NCI-H146 (cell line): ENCODE results near the gene TTN.

Experiments
- DNase-seq: peaks from one replicate; lab custom pipeline; 2025; lab: John Stamatoyannopoulos, UW

TTN gene

GRCh38 chr2:178811901-178812300, 4.7 kb upstream of the TTN start:
- no peak for DNase-seq

GRCh38 chr2:178811045-178811444, 3.8 kb upstream of the TTN start:
- no peak for DNase-seq

GRCh38 chr2:178810422-178810821, 3.2 kb upstream of the TTN start:
- no peak for DNase-seq

GRCh38 chr2:178806543-178806942, 680 bp downstream of the TTN start:
- no peak for DNase-seq

GRCh38 chr2:178805457-178805856, 1.8 kb downstream of the TTN start:
- DNase-seq, result no peak

GRCh38 chr2:178804791-178805190, 2.4 kb downstream of the TTN start:
- no peak for DNase-seq

- DNase-seq, result no peak
Observed at GRCh38 chr2:178800510-178800909, 6.7 kb downstream of the TTN start.

- DNase-seq, result no peak
Observed at GRCh38 chr2:178799305-178799704, 7.9 kb downstream of the TTN start.

GRCh38 chr2:178796079-178796677, 11.0 kb downstream of the TTN start:
- peak; percentile 17 for DNase-seq

GRCh38 chr2:178787934-178788333, 19.3 kb downstream of the TTN start:
- DNase-seq, result no peak

- DNase-seq, result no peak
Observed at GRCh38 chr2:178787155-178787554, 20.1 kb downstream of the TTN start.

GRCh38 chr2:178783889-178784288, 23.3 kb downstream of the TTN start:
- no peak for DNase-seq

GRCh38 chr2:178782236-178782635, 25.0 kb downstream of the TTN start:
- no peak for DNase-seq

GRCh38 chr2:178777577-178777976, 29.6 kb downstream of the TTN start:
- DNase-seq, result no peak

- DNase-seq, result no peak
Observed at GRCh38 chr2:178776751-178777150, 30.5 kb downstream of the TTN start.

GRCh38 chr2:178775975-178776374, 31.2 kb downstream of the TTN start:
- DNase-seq, result no peak

- DNase-seq, result no peak
Observed at GRCh38 chr2:178770518-178770917, 36.7 kb downstream of the TTN start.

- DNase-seq, result peak; percentile 67
Observed at GRCh38 chr2:178767094-178768060, 39.8 kb downstream of the TTN start.

GRCh38 chr2:178764097-178764496, 43.1 kb downstream of the TTN start:
- peak; percentile 16 for DNase-seq

GRCh38 chr2:178761759-178762371, 45.4 kb downstream of the TTN start:
- peak; percentile 62 for DNase-seq

GRCh38 chr2:178756843-178757242, 50.4 kb downstream of the TTN start:
- no peak for DNase-seq

GRCh38 chr2:178756343-178756742, 50.9 kb downstream of the TTN start:
- DNase-seq, result no peak

GRCh38 chr2:178747767-178748166, 59.5 kb downstream of the TTN start:
- no peak for DNase-seq
